Activated T-helper 2 cell treated with anti-CD3 and anti-CD28 coated beads, Interferon-gamma antibody, Interleukin-2, Interleukin-4, amounts not matched to agents 10 μg/mL and 5 μg/mL and 100 μg/mL, durations not matched to agents 14 hours and 24 hours and 36 hours (primary cell): ENCODE results near the gene CCDC43. TPM values are rescaled to one million over a fixed set of nuclear protein-coding genes. Genes with fewer than 3 reads are reported as not detected.
"Not testable (repeated sequence)": the region's sequence is repeated elsewhere in the genome, so short reads cannot be mapped to it uniquely, and the experiment has no call there.

Experiments used
- DNase-seq: peaks from one replicate; pipeline ENCODE4 v3.0.0; 2021; ENCODE audit warnings: low spot score
- H3K27ac Mint-ChIP-seq: one replicate; pipeline ENCODE4 v1.8.0; 2021; ENCODE audit warnings: mixed read lengths
- H3K27me3 Mint-ChIP-seq: one replicate; pipeline ENCODE4 v1.8.0; 2021; ENCODE audit warnings: low read depth, mixed read lengths
- H3K36me3 Mint-ChIP-seq: one replicate; pipeline ENCODE4 v1.8.0; 2021; ENCODE audit warnings: low read depth, mixed read lengths
- H3K4me1 Mint-ChIP-seq: one replicate; pipeline ENCODE4 v1.8.0; 2021; ENCODE audit warnings: low read depth, mixed read lengths
- H3K4me3 Mint-ChIP-seq: one replicate; pipeline ENCODE4 v1.8.0; 2021; ENCODE audit warnings: low read depth, mild to moderate bottlenecking, moderate library complexity, mixed read lengths
- H3K9me3 Mint-ChIP-seq: one replicate; pipeline ENCODE4 v1.8.0; 2021; ENCODE audit warnings: mixed read lengths
- intact Hi-C: fragments of 100-400 bp; cut with micrococcal nuclease; formaldehyde crosslinking; loops from one replicate; pipeline ENCODE4 v1.15.1; 2023
- total RNA-seq: library from RNA; stranded (reverse); gene quantifications from 2 replicates; pipeline ENCODE4 v1.2.3, GENCODE V29; 2022

Gene CCDC43
- total RNA-seq, 1 donor from 2014 or later = 40.9 TPM

DNA sequence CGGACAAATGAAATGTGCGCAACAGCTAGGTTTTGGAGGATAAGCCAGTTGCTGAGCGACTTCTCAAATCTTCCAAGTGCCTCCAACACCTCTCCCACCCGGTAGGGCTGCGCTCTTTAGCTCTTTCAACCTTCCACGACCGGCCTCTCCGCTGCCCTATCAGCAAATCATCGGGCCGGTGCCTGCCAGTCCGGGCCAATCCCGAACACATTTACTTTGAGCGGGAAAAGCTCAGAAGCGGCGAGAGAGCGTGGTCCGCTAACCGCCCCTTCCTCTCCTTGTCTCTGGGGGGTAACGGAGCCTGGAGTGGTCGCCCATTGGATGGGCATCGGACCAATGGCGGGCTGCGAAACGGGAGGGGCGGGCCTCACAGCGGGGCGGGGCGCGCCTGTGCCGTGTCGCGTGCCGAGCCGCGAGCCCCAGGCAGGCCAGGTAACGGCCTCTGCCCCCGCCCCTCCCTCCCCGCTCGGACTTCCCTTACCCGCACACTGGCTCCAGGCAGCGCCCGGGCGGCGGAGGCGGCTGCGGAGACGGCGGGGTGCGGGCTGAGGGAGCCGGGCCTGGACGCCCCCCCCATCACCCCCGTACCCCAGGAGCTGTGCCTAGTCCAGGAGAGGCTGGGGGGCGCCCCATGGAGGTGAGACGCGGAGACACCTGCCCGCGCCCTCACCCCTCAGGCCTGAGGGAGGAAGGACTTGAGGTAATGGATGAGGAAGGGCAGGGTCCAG lies 33.4 kb downstream of the CCDC43 start, which contains the start of gene MEIOC:
TSS of gene MEIOC (plus strand) at position 486 of the 728 bp plus-strand sequence. CDS start at position 632, 146 bp downstream.
- DNase-seq = peak; percentile 25
- Mint-ChIP-seq H3K27me3 (peaks cover 26% of the 10 kb centered on the region), H3K27ac (no peak within 1 kb of the TSS), H3K4me3 (peak within 1 kb of the TSS; percentile 72), H3K4me1 (peaks cover 5% of the 10 kb centered on the region), H3K36me3 (no peaks in the 10 kb centered on the region), H3K9me3 (no peaks in the 10 kb centered on the region)
- intact Hi-C loops = loop anchor here (5.0 kb wide), 1 partner anchor 99 kb away; the partner anchor contains the start of gene FZD2

DNA sequence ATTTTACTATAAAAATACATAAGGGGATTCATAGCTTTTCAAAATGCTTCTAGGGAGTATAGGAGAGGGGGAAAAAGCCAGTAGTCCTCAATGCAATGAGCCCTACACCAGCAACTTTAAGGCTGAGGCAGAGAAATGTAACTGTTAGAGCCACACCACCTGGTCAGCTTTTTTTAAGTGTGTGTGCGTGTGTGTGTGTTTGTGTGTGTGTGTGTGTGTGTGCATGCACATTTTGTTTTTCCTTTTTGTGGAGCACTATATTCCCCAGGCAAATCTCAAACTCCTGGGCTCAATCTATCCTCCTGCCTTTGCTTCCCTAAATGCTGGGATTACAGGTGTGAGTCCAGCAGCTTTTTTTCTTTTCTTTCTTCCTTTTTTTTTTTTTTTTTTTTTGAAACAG lies 35.6 kb downstream of the CCDC43 start:
- peaks cover 31% of the 10 kb centered on the region for H3K27me3 Mint-ChIP-seq
- no peak overlapping the region for H3K27ac Mint-ChIP-seq
- intact Hi-C loops = no loop called here
- DNase-seq = no peak
- H3K9me3 Mint-ChIP-seq = no peaks in the 10 kb centered on the region
- H3K4me1 Mint-ChIP-seq = peaks cover 5% of the 10 kb centered on the region
- H3K36me3 Mint-ChIP-seq = no peaks in the 10 kb centered on the region
- no peak overlapping the region for H3K4me3 Mint-ChIP-seq

DNA sequence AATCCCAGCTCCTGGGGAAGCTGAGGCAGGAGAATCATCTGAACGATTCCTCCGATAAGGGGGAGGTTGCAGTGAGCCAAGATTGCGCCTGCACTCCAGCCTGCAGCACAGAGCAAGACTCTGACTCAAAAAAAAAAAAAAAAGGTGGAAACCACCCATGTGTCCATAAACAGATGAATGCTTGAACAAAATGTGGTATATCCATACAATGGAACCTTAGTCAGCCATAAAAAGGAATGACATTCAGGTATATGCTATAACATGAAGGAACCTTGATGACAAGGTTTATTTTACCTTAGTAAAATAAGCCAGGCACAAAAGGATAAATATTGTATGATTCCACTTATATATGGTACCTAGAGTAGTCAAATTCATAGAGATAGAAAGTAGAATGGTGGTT lies 36.2 kb downstream of the CCDC43 start:
- Mint-ChIP-seq H3K27ac (no peak overlapping the region), H3K4me3 (no peak overlapping the region), H3K36me3 (no peaks in the 10 kb centered on the region), H3K4me1 (peaks cover 5% of the 10 kb centered on the region), H3K9me3 (no peaks in the 10 kb centered on the region), H3K27me3 (peaks cover 36% of the 10 kb centered on the region)
- intact Hi-C loops = no loop called here
- no peak for DNase-seq

DNA sequence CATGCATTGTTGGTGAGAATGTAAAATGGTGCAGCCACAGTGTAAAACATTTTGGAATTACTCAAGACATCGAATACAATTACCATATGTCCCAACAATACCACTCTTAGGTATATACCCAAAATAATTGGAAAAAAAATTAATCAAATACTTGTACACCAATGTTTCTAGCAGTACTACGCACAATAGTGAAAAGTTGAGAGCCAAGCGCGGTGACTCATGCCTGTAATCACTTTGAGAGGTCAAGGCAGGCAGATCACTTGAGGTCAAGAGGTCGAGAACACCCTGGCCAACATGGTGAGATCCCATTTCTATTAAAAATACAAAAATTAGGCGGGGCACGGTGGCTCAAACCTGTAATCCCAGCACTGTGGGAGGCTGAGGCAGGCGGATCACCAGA lies 36.8 kb downstream of the CCDC43 start:
- Mint-ChIP-seq H3K27me3 (peaks cover 41% of the 10 kb centered on the region), H3K36me3 (no peaks in the 10 kb centered on the region), H3K4me3 (no peak overlapping the region), H3K4me1 (peaks cover 5% of the 10 kb centered on the region), H3K27ac (no peak overlapping the region), H3K9me3 (no peaks in the 10 kb centered on the region)
- intact Hi-C loops = no loop called here
- DNase-seq = no peak

DNA sequence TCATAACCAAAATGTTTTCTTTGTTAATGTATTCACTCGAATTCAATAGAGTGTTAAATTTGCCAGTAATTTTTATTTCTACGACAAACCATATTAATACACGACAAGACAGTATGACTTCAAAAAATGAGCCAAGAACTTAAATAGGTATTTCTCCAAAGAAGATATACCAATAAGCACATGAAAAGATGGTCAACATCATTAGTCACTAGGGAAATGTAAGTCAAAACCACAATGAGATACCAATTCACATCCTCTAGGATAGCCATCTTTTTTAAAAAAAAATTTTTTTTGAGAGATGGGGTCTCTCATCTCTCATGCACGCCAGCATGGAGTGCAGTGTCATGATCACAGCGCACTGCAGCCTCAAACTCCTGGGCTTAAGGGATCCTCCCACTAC lies 38.3 kb downstream of the CCDC43 start:
- H3K27me3 Mint-ChIP-seq = peaks cover 38% of the 10 kb centered on the region
- DNase-seq = no peak
- H3K27ac Mint-ChIP-seq = no peak overlapping the region
- peaks cover 2% of the 10 kb centered on the region for H3K4me1 Mint-ChIP-seq
- H3K4me3 Mint-ChIP-seq = no peak overlapping the region
- H3K36me3 Mint-ChIP-seq = no peaks in the 10 kb centered on the region
- intact Hi-C loops = no loop called here
- H3K9me3 Mint-ChIP-seq = no peaks in the 10 kb centered on the region

DNA sequence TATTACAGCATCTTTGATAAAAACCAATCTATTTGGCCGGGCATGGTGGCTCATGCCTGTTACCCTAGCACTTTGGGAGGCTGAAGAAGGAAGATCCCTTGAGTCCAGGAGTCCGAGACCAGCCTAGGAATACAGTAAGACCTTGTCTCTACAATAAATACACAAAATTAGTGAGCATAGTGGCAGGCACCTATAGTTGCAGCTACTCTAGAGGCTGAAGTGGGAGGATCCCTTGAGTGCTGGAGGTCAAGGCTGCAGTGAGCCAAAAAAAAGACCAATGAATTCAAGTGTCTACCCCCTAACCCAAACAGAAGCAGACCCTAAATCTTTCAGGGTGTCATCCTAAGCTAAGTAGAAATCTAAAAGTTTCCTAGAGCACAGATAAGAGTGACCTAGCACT lies 40.6 kb downstream of the CCDC43 start:
- peaks cover 30% of the 10 kb centered on the region for H3K27me3 Mint-ChIP-seq
- no peak overlapping the region for H3K4me3 Mint-ChIP-seq
- no peaks in the 10 kb centered on the region for H3K36me3 Mint-ChIP-seq
- no peaks in the 10 kb centered on the region for H3K4me1 Mint-ChIP-seq
- intact Hi-C loops = no loop called here
- no peak overlapping the region for H3K27ac Mint-ChIP-seq
- no peak for DNase-seq
- H3K9me3 Mint-ChIP-seq = no peaks in the 10 kb centered on the region

DNA sequence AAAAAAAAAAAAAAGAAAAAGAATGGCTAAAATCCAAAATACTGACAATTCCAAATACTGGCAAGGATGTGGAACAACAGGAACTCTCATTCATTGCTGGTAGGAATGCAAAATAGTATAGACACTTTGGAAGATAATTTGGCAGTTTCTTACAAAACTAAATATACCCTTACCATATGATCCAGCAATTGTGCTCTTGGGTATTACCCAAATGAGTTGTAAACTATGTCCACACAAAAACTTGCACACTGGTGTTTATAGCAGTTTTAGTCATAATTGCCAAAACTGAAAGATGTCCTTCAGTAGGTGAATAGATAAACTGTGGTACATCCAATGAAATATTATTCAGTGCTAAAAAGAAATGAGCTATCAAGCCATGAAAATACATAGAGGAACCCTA lies 41.8 kb downstream of the CCDC43 start:
- no peak for DNase-seq
- H3K27ac Mint-ChIP-seq = no peak overlapping the region
- H3K9me3 Mint-ChIP-seq = no peaks in the 10 kb centered on the region
- no peak overlapping the region for H3K4me3 Mint-ChIP-seq
- H3K27me3 Mint-ChIP-seq = peaks cover 31% of the 10 kb centered on the region
- intact Hi-C loops = no loop called here
- no peaks in the 10 kb centered on the region for H3K36me3 Mint-ChIP-seq
- H3K4me1 Mint-ChIP-seq = no peaks in the 10 kb centered on the region

DNA sequence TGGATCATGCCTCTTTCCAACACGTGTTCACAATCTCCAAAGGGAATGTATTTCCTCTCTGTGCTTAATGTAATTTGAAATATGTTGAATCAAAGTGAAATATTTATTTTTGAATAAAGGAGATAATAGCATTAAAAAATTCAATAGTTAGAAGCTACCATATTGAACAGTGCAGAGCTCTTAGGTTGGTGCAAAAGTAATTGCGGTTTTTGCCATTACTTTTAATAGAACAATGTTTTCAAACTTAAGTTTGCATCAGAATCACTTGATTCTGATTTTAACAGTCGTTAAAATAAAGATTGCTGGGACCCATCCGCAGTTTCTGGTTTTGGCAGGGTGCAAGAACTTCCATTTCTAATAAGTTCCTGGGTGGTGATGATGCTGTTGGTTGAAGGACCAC lies 43.3 kb downstream of the CCDC43 start:
- H3K36me3 Mint-ChIP-seq = no peaks in the 10 kb centered on the region
- H3K27me3 Mint-ChIP-seq = peaks cover 35% of the 10 kb centered on the region
- no peak overlapping the region for H3K4me3 Mint-ChIP-seq

DNA sequence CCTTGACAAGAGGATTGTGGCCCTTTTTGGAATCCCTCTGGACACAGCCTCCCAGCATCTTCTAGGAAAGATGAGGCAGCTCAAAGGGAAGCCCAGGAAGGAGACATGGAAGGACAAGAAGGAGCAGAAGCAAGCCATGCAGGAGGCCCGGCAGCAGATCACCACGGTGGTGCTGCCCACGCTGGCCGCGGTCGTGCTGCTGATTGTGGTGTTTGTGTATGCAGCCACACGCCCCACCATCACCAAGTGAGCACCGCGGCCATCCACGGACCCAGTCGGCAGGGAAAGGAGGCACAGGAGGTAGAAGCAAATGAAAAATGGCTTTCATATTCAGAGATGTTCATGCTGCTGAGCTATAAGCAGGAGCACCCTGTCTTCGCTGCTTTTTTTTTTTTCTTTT lies 44.2 kb downstream of the CCDC43 start:
- H3K9me3 Mint-ChIP-seq = no peaks in the 10 kb centered on the region
- H3K4me1 Mint-ChIP-seq = no peaks in the 10 kb centered on the region
- no peak overlapping the region for H3K4me3 Mint-ChIP-seq
- intact Hi-C loops = no loop called here
- H3K27ac Mint-ChIP-seq = no peak overlapping the region
- H3K36me3 Mint-ChIP-seq = no peaks in the 10 kb centered on the region
- DNase-seq = no peak
- H3K27me3 Mint-ChIP-seq = peaks cover 30% of the 10 kb centered on the region

More for the DNA sequence above, 43.3 kb downstream of the CCDC43 start:
- H3K4me1 Mint-ChIP-seq = no peaks in the 10 kb centered on the region
- DNase-seq = no peak
- intact Hi-C loops = no loop called here
- no peak overlapping the region for H3K27ac Mint-ChIP-seq
- no peaks in the 10 kb centered on the region for H3K9me3 Mint-ChIP-seq

DNA sequence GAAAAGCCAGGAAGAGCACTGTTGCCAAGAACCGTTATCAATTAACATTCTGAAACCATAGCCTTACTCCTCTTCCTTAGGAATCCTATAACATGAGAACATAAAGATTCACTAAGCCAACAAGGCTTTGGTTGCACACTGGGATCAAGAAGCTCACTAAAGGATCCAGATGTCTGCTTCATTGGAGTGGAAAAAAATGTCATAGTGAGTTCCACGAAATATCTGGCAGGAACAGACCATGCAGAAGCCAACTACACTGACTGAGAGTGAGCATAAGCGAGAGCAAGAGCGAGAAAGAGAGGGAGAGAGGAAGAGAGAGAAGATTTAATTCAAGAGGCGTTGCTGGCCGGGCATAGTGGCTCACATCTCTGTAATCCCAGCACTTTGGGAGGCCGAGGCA lies 46.7 kb downstream of the CCDC43 start:
- no peak for DNase-seq
- Mint-ChIP-seq H3K27me3 (peaks cover 23% of the 10 kb centered on the region), H3K27ac (no peak overlapping the region), H3K4me1 (no peaks in the 10 kb centered on the region), H3K4me3 (no peak overlapping the region), H3K36me3 (no peaks in the 10 kb centered on the region), H3K9me3 (no peaks in the 10 kb centered on the region)
- intact Hi-C loops = no loop called here

DNA sequence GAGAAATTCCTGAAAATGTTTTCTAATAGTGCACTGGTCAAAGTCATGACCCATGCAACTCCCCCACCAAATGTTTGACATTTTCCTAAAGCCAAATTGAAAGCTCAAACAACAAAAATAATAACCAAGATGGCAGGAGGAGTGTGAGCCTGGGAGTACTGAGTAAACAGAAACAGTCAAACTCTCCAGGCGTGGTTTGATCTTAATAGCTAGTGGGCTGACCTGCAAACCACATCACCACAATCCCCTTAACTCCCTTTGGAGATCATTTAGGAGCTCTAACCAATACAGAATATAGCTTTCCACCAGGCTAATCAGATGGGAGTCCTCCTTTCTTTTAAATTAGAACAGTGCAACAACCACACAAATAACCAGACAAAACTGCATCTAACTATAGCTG lies 52.5 kb downstream of the CCDC43 start:
- no peak for DNase-seq
- Mint-ChIP-seq H3K9me3 (no peaks in the 10 kb centered on the region), H3K27me3 (peaks cover 20% of the 10 kb centered on the region), H3K36me3 (no peaks in the 10 kb centered on the region), H3K4me3 (no peak overlapping the region), H3K27ac (no peak overlapping the region), H3K4me1 (no peaks in the 10 kb centered on the region)
- intact Hi-C loops = loop anchor here (10.0 kb wide), 1 partner anchor 102 kb away; no protein-coding TSS in a partner anchor

DNA sequence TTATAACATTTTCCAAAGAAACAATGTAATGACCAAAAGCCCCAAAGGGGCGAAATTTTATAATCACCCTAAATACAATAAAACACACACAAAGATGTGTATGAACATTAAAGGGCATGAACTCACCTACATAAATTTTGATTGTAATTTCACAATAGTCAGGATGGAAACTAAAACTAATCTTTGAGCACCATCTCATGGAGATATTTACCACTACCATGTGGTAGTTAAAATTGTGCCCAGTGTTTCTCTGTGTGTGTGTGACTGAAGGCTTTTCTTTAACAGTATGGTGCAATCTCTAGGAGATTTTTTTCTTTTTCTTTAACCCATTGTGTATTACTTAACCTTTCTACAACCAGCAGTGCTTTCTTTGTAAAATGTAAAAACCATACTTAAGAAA lies 53.0 kb downstream of the CCDC43 start:
- no peaks in the 10 kb centered on the region for H3K4me1 Mint-ChIP-seq
- H3K9me3 Mint-ChIP-seq = no peaks in the 10 kb centered on the region
- DNase-seq = no peak
- H3K27ac Mint-ChIP-seq = no peak overlapping the region
- no peaks in the 10 kb centered on the region for H3K36me3 Mint-ChIP-seq
- intact Hi-C loops = loop anchor here (10.0 kb wide), 1 partner anchor 102 kb away; no protein-coding TSS in a partner anchor
- H3K4me3 Mint-ChIP-seq = no peak overlapping the region
- peaks cover 16% of the 10 kb centered on the region for H3K27me3 Mint-ChIP-seq

DNA sequence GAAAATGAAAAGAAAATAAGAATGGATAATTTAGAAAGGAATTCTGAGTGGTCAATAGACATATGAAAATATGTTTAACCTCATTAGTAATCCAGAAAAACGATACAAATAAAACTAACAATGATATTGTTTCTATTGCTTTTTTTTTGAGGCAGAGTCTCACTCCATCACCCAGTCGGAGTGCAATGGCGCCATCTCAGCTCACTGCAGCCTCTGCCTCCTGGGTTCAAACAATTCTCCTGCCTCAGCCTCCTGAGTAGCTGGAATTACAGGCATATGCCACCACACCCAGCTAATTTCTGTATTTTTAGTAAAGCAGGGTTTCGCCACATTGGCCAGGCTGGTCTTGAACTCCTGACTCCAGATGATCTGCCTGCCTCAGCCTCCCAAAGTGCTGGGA lies 55.2 kb downstream of the CCDC43 start:
- H3K4me3 Mint-ChIP-seq = not testable (repeated sequence)

More for the DNA sequence above, 55.2 kb downstream of the CCDC43 start:
- H3K27ac Mint-ChIP-seq, H3K36me3 Mint-ChIP-seq, H3K9me3 Mint-ChIP-seq, H3K4me1 Mint-ChIP-seq, DNase-seq: not testable (repeated sequence)
- intact Hi-C loops = loop anchor here (10.0 kb wide), 1 partner anchor 100 kb away; no protein-coding TSS in a partner anchor
- H3K27me3 Mint-ChIP-seq = peaks cover 17% of the 10 kb centered on the region
